B cell (primary cell): Measurements from ENCODE around the gene NIPAL1. TPM values are rescaled to one million over a fixed set of nuclear protein-coding genes. Genes with fewer than 3 reads are reported as not detected.

Source experiments
- ATAC-seq: fragments of 200-7000 bp; cut with Tn5 transposase; one replicate; pipeline ENCODE4 v1.10.0; 2021; ENCODE audit warnings: low read depth, mild to moderate bottlenecking, moderate number of reproducible peaks, moderate library complexity
- CTCF ChIA-PET: fragments of 350-600 bp; sonication (Branson Sonifier 250); formaldehyde crosslinking; loops from one replicate; lab custom pipeline; 2021; ENCODE audit warnings: antibody characterized with exemption, inconsistent platforms; lab: Charles Lee
- POLR2A ChIA-PET: fragments of 350-600 bp; sonication (Branson Sonifier 250); formaldehyde crosslinking; loops from one replicate; lab custom pipeline; 2021; ENCODE audit warnings: antibody characterized with exemption; lab: Charles Lee
- DNase-seq: peaks from one replicate; pipeline ENCODE4 v3.0.0; 2013
- H2AFZ ChIP-seq: 2 replicates; pipeline ENCODE4 v1.6.1; 2012; ENCODE audit warnings: mild to moderate bottlenecking, low read depth, low read length; ENCODE audit not compliant: insufficient read depth, poor library complexity, severe bottlenecking
- H3K27ac ChIP-seq, 2 donors: 1 replicate in 1 of 2; 2 replicates in 1 of 2; pipeline ENCODE4 v1.5.1; 2012 to 2013; ENCODE audit warnings: low read length in 2 of 2, mild to moderate bottlenecking in 2 of 2, moderate library complexity in 1 of 2
- H3K27me3 ChIP-seq, 4 experiments: fragments of 200-600 bp in 1 of 4; sonication (generic) in 1 of 4; replicated peaks in 1 of 4; 1 replicate in 2 of 4; 2 replicates in 2 of 4; pipeline versions ENCODE4 v1.6.1 to v1.7.0; 2013 to 2016; ENCODE audit warnings: low read length in 3 of 4, mild to moderate bottlenecking in 2 of 4, mixed read lengths in 1 of 4, moderate library complexity in 1 of 4; ENCODE audit not compliant: insufficient read depth in 4 of 4, control insufficient read depth in 3 of 4; ENCODE audit errors: control extremely low read depth in 1 of 4
- H3K36me3 ChIP-seq, 2 experiments: replicated peaks in 1 of 2; 1 replicate in 1 of 2; 2 replicates in 1 of 2; pipeline versions ENCODE4 v1.6.1 to v1.7.1; 2013; ENCODE audit warnings: low read length in 1 of 2; ENCODE audit not compliant: insufficient read depth in 2 of 2, control insufficient read depth in 1 of 2; ENCODE audit errors: control extremely low read depth in 1 of 2, extremely low read depth in 1 of 2
- H3K4me1 ChIP-seq, 2 donors: fragments of 200-600 bp in 1 of 2; sonication (generic) in 1 of 2; 1 replicate in 1 of 2; 2 replicates in 1 of 2; pipeline versions ENCODE4 v1.5.1 to v1.6.1; 2013 to 2017; ENCODE audit warnings: low read length in 2 of 2; ENCODE audit not compliant: control insufficient read depth in 2 of 2, insufficient read depth in 2 of 2
- H3K4me2 ChIP-seq: replicated peaks from 2 replicates; pipeline ENCODE3; 2012; ENCODE audit warnings: mild to moderate bottlenecking, low read depth, low read length; ENCODE audit not compliant: poor library complexity, severe bottlenecking
- H3K4me3 ChIP-seq, 5 experiments: fragments of 200-600 bp in 1 of 5; sonication (generic) in 1 of 5; 1 replicate in 3 of 5; 2 replicates in 2 of 5; pipeline versions ENCODE4 v1.5.1 to v1.7.0; 2011 to 2016; ENCODE audit warnings: low read length in 4 of 5, mild to moderate bottlenecking in 4 of 5, low read depth in 2 of 5, control low read depth in 1 of 5, moderate library complexity in 1 of 5; ENCODE audit not compliant: insufficient read depth in 1 of 5; ENCODE audit errors: control extremely low read depth in 1 of 5, extremely low read depth in 1 of 5
- H3K79me2 ChIP-seq: fragments of 200-600 bp; sonication (generic); one replicate; pipeline ENCODE4 v1.6.0; 2016; ENCODE audit warnings: low read length; ENCODE audit not compliant: control insufficient read depth, insufficient read depth
- H3K9ac ChIP-seq: fragments of 200-600 bp; sonication (generic); 2 replicates; pipeline ENCODE4 v1.6.1; 2017; ENCODE audit warnings: mild to moderate bottlenecking, low read length, moderate library complexity
- H3K9me3 ChIP-seq, 3 donors: one replicate each; pipeline versions ENCODE4 v1.6.1 to v1.7.1; 2013; ENCODE audit warnings: low read length in 2 of 3; ENCODE audit not compliant: control insufficient read depth in 2 of 3, insufficient read depth in 1 of 3; ENCODE audit errors: control extremely low read depth in 1 of 3
- H4K20me1 ChIP-seq: 2 replicates; pipeline ENCODE4 v1.6.0; 2012; ENCODE audit warnings: mild to moderate bottlenecking, low read length; ENCODE audit not compliant: insufficient read depth, control insufficient read depth, poor library complexity, severe bottlenecking
- H3K27ac Mint-ChIP-seq: one replicate; pipeline ENCODE4 v1.8.0; 2021; ENCODE audit warnings: mixed read lengths
- H3K27me3 Mint-ChIP-seq: one replicate; pipeline ENCODE4 v1.8.0; 2021; ENCODE audit warnings: mixed read lengths
- H3K4me1 Mint-ChIP-seq: one replicate; pipeline ENCODE4 v1.8.0; 2021; ENCODE audit warnings: mixed read lengths
- H3K4me3 Mint-ChIP-seq: one replicate; pipeline ENCODE4 v1.8.0; 2021; ENCODE audit warnings: mixed read lengths
- H3K9me3 Mint-ChIP-seq: one replicate; pipeline ENCODE4 v1.8.0; 2022; ENCODE audit warnings: mixed read lengths; ENCODE audit not compliant: insufficient read depth
- EZH2 ChIP-seq: IDR thresholded peaks from 2 replicates; pipeline ENCODE4 v1.6.1; 2012; ENCODE audit warnings: borderline replicate concordance, low read depth, mild to moderate bottlenecking, moderate library complexity, low read length; ENCODE audit not compliant: insufficient read depth, poor library complexity, severe bottlenecking
- WGBS: methylation state at CpG from one replicate; pipeline ENCODE4 v1.1.5; 2013; ENCODE audit warnings: missing lambda C conversion rate; ENCODE audit not compliant: insufficient coverage; 5-methylcytosine and 5-hydroxymethylcytosine counted together
- intact Hi-C: fragments of 100-400 bp; cut with micrococcal nuclease; formaldehyde crosslinking; loops from one replicate; pipeline ENCODE4 v1.10.0; 2022
- polyA plus RNA-seq: library from polyadenylated mRNA; depleted of rRNA; stranded (reverse); fragments of >200 nt; gene quantifications from 2 replicates; pipeline ENCODE4 v1.2.3, GENCODE V29; 2012
- total RNA-seq, 2 donors: library from RNA; stranded (reverse); fragments of 120-200 nt in 1 of 2; gene quantifications; 1 replicate in 1 of 2; 2 replicates in 1 of 2; pipeline versions ENCODE4 v1.2.3 to v1.2.4, GENCODE V29; 2013 to 2022
- TF ChIP-seq, protein P1 (sequence below): fragments of 200-600 bp; IDR thresholded peaks from one replicate; pipeline ENCODE4 v1.8.0; 2022; ENCODE audit warnings: antibody characterized with exemption, mild to moderate bottlenecking

NIPAL1 gene
- total and polyA plus RNA-seq, 2 donors (not counting 1 experiment from before 2014, with no cell fraction given) = 0.24 to 1.1 TPM

DNA sequence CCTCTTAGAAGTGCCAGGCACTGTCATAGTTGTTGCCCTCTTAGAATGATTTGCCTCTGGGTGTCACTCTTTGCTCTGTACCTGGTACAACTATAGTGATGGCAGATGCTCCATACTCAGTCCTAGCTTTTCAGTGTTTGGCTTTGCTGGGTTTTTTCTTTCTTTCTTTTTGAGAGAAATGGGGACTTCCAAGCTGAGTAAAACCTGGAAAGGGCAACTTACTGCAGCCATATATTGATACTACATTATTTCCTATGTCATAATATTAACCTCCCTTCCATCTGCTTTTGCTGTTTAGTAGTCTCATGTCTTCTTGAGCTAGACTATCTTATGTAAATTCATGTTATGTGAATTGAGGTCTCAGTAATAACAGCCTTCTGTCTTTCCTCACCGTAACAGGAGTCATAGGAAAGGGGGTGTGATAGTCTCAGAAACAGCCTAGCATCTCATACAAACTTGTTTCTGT is 49.0 kb downstream of the NIPAL1 start:
- no peak for ATAC-seq
- no peak overlapping the region for H3K27ac ChIP-seq
- Mint-ChIP-seq H3K27me3 (peaks cover 7% of the 10 kb centered on the region), H3K9me3 (no peaks in the 10 kb centered on the region), H3K4me1 (no peaks in the 10 kb centered on the region), H3K27ac (no peak overlapping the region), H3K4me3 (no peak overlapping the region)
- H2AFZ ChIP-seq = no peak overlapping the region
- H4K20me1 ChIP-seq = no peaks in the 10 kb centered on the region
- no peak for DNase-seq
- H3K4me2 ChIP-seq = no peak overlapping the region
- H3K36me3 ChIP-seq = no peaks in the 10 kb centered on the region
- H3K9me3 ChIP-seq = no peaks in the 10 kb centered on the region
- 67% methylated on average over 1 of the region's 1 CpG for WGBS
- CTCF ChIA-PET = interaction anchor here (1.0 to 1.3 kb wide), 3 partner anchors 20 to 32 kb away, joined by 3 to 5 read pairs (median 4); no protein-coding TSS in a partner anchor
- intact Hi-C loops = no loop called here
- TF ChIP-seq EZH2 = no peak
- TF ChIP-seq, protein P1, sequence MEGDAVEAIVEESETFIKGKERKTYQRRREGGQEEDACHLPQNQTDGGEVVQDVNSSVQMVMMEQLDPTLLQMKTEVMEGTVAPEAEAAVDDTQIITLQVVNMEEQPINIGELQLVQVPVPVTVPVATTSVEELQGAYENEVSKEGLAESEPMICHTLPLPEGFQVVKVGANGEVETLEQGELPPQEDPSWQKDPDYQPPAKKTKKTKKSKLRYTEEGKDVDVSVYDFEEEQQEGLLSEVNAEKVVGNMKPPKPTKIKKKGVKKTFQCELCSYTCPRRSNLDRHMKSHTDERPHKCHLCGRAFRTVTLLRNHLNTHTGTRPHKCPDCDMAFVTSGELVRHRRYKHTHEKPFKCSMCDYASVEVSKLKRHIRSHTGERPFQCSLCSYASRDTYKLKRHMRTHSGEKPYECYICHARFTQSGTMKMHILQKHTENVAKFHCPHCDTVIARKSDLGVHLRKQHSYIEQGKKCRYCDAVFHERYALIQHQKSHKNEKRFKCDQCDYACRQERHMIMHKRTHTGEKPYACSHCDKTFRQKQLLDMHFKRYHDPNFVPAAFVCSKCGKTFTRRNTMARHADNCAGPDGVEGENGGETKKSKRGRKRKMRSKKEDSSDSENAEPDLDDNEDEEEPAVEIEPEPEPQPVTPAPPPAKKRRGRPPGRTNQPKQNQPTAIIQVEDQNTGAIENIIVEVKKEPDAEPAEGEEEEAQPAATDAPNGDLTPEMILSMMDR = no peak
- H3K9ac ChIP-seq = no peak overlapping the region
- H3K79me2 ChIP-seq = no peaks in the 10 kb centered on the region
- H3K27me3 ChIP-seq = no peaks in the 10 kb centered on the region
- POLR2A ChIA-PET = no interaction called here
- no peak overlapping the region for H3K4me3 ChIP-seq
- H3K4me1 ChIP-seq = no peaks in the 10 kb centered on the region

DNA sequence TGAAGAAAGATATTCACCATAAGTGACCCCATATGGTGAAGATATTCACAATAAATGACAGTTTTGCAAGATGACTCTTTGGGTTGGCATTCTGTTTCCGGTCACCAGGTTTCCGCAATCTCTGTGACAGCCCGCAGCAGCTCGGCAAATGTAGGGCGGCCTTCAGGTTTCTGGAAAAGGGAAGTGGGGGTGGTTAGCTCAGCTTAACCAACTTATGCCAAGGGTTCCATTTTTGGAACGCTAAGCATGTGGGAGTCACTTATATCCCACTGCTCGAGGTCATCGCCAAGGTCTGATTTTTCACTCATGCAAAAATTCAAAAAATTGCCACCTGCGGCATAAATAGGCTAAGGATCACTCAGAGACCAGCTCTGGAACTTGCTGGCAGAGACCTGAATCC is 51.0 kb downstream of the NIPAL1 start:
- Mint-ChIP-seq H3K9me3 (no peaks in the 10 kb centered on the region), H3K4me1 (no peaks in the 10 kb centered on the region), H3K27ac (no peak overlapping the region), H3K27me3 (no peaks in the 10 kb centered on the region), H3K4me3 (no peak overlapping the region)
- no peaks in the 10 kb centered on the region for H3K4me1 ChIP-seq
- no peaks in the 10 kb centered on the region for H3K36me3 ChIP-seq
- 97% methylated on average over 8 of the region's 9 CpGs for WGBS
- no peak overlapping the region for H3K4me3 ChIP-seq
- H4K20me1 ChIP-seq = no peaks in the 10 kb centered on the region
- H3K79me2 ChIP-seq = no peaks in the 10 kb centered on the region
- TF ChIP-seq, protein P1 = no peak
- TF ChIP-seq EZH2 = no peak
- H2AFZ ChIP-seq = no peak overlapping the region
- no peaks in the 10 kb centered on the region for H3K27me3 ChIP-seq
- POLR2A ChIA-PET = no interaction called here
- no peak overlapping the region for H3K4me2 ChIP-seq
- intact Hi-C loops = no loop called here
- CTCF ChIA-PET = no interaction called here
- H3K9ac ChIP-seq = no peak overlapping the region
- ATAC-seq (no peak), DNase-seq (no peak)
- no peaks in the 10 kb centered on the region for H3K9me3 ChIP-seq
- H3K27ac ChIP-seq = no peak overlapping the region
